Measurements from ENCODE around the gene CCR5.

CCR5 gene

DNA sequence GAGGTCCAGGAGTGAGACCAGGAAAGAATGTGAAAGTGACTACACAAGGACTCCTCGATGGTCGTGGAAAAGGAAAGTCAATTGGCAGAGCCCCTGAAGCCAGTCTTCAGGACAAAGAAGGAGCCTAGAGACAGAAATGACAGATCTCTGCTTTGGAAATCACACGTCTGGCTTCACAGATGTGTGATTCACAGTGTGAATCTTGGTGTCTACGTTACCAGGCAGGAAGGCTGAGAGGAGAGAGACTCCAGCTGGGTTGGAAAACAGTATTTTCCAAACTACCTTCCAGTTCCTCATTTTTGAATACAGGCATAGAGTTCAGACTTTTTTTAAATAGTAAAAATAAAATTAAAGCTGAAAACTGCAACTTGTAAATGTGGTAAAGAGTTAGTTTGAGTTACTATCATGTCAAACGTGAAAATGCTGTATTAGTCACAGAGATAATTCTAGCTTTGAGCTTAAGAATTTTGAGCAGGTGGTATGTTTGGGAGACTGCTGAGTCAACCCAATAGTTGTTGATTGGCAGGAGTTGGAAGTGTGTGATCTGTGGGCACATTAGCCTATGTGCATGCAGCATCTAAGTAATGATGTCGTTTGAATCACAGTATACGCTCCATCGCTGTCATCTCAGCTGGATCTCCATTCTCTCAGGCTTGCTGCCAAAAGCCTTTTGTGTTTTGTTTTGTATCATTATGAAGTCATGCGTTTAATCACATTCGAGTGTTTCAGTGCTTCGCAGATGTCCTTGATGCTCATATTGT, 10.8 kb upstream of the CCR5 start:
- peak; percentile 80 for DNase-seq

DNA sequence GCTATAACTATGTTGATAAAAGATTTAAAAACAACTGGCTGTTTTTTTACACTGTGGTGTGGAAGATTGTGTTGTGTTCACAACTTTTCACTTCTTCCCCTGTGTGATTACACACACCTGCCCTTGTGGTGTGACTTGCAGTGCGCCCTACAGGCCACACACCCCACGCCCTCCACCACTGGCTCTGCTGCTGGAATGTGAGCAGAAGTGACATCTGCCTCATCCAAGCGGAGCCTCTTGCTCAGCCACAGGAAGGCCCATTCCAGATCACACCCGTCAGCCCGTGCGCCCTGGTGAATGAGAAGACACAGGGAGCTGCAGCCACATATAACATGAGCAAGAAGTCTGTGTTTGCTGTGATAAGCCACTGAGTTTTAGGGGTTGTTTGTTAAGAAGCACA, 9.8 kb upstream of the CCR5 start:
- DNase-seq = no peak

- no peak for DNase-seq
Measured at GRCh38 chr3:46361408-46362283, 9.1 kb upstream of the CCR5 start.

DNA sequence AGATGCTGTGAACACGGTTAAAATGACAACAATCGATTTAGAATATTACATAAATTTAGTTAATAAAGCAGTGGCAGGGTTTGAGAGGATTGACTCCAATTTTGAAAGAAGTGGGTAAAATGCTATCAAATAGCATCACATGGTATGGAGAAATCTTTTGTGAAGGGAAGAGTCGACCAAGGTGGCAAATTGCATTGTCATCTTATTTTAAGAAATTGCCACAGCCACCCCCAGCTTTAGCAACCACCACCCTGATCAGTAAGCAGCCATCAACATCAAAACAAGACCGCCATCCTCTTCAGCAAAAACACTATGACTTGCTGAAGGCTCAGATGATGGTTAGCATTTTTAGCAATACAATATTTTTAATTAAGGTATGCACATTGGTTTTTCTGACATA, 5.7 kb upstream of the CCR5 start:
- DNase-seq = no peak

GRCh38 chr3:46365737-46366524, 4.8 kb upstream of the CCR5 start:
- DNase-seq = no peak

GRCh38 chr3:46367811-46368210, 2.9 kb upstream of the CCR5 start:
- no peak for DNase-seq

DNA sequence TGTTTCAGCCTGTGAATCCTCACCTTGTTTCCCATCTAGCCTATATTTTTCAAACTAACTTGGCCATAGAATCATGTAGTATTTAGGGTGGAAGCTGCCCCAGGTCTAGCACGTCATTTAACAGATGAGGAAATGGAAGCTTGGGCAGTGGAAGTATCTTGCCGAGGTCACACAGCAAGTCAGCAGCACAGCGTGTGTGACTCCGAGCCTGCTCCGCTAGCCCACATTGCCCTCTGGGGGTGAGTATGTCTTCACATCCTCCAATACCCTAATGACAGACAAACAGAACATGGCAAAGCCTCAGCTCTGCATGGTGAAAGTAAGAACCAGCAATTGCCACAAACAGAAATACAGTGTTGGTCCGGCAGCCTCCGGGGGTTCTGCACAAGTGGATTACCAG, 2.2 kb upstream of the CCR5 start:
- DNase-seq = no peak

DNA sequence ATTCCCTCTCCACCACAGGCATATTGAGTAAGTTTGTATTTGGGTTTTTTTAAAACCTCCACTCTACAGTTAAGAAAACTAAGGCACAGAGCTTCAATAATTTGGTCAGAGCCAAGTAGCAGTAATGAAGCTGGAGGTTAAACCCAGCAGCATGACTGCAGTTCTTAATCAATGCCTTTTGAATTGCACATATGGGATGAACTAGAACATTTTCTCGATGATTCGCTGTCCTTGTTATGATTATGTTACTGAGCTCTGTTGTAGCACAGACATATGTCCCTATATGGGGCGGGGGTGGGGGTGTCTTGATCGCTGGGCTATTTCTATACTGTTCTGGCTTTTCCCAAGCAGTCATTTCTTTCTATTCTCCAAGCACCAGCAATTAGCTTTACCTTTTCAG, 1.6 kb upstream of the CCR5 start:
- DNase-seq = no peak

DNA sequence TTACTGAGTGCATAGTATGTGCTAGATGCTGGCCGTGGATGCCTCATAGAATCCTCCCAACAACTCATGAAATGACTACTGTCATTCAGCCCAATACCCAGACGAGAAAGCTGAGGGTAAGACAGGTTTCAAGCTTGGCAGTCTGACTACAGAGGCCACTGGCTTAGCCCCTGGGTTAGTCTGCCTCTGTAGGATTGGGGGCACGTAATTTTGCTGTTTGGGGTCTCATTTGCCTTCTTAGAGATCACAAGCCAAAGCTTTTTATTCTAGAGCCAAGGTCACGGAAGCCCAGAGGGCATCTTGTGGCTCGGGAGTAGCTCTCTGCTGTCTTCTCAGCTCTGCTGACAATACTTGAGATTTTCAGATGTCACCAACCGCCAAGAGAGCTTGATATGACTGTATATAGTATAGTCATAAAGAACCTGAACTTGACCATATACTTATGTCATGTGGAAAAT, 1.0 kb upstream of the CCR5 start:
- DNase-seq = no peak

- DNase-seq = no peak
Measured at GRCh38 chr3:46371519-46372340, 984 bp downstream of the CCR5 start.

GRCh38 chr3:46372492-46373359, 2.0 kb downstream of the CCR5 start:
- no peak for DNase-seq

DNA sequence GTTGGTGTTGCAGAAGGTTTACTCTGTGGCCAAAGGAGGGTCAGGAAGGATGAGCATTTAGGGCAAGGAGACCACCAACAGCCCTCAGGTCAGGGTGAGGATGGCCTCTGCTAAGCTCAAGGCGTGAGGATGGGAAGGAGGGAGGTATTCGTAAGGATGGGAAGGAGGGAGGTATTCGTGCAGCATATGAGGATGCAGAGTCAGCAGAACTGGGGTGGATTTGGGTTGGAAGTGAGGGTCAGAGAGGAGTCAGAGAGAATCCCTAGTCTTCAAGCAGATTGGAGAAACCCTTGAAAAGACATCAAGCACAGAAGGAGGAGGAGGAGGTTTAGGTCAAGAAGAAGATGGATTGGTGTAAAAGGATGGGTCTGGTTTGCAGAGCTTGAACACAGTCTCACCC, 4.0 kb downstream of the CCR5 start:
- no peak for DNase-seq

- no peak for DNase-seq
Measured at GRCh38 chr3:46375218-46375617, 4.5 kb downstream of the CCR5 start.

GRCh38 chr3:46375814-46376213, 5.1 kb downstream of the CCR5 start:
- DNase-seq = no peak

GRCh38 chr3:46378426-46378942, 7.7 kb downstream of the CCR5 start:
- DNase-seq = no peak

DNA sequence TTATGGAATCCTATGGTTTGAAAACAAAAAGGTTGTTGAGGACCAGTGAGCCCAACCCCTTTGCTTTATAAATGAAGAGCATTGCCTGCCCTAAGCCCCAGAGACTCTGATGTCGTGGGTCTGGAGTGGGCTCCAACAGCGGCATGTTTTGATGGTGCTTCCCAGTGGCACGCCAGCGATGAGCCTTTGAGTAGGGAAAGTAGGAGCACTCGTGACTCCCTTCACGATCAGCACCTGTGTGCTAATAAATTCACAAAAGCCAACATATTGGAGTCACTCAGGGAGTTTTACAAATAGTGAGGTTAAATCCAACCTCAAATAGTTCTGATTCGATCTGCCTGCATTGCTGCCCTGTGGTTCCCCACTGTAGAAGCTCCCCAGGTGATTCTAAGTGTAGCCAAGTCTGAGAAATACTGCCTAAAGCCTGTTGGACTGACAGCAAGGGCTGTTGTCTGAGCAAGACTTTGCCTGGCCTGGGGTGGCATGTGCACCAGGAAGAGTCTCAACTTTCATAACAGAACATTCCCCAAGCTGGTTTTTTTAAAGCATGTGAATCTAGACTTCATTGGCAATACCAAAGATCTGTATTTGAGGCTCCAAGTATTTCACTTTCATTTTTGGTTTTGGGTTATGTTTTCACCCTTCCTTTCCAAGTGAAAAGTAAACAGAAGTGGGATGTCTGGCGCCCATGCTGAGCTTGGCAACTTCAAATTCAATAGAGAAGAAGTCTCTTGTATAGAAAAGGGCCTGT, 9.9 kb downstream of the CCR5 start:
- DNase-seq = no peak

GRCh38 chr3:46381625-46382024, 10.9 kb downstream of the CCR5 start:
- no peak for DNase-seq

GRCh38 chr3:46383211-46383950, 12.6 kb downstream of the CCR5 start:
- DNase-seq = no peak

DNA sequence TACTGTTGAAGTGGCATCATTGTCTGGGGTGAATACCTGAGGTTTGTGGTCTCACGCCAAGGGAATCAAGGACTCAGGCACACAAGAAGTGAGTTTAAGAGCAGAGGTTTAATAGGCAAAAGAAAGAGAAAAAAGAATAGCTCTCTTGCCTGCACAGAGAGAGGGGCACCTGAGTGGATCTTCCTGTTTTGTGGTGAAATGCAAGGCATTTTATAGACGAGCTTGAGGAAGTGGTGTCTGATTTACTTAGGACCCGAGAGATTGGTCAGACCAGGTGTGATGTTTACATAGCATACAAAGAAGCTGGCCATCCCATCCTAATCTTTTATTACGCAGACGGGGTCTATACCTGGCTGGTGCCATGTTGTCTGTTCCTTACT, 13.2 kb downstream of the CCR5 start:
- no peak for DNase-seq

DNA sequence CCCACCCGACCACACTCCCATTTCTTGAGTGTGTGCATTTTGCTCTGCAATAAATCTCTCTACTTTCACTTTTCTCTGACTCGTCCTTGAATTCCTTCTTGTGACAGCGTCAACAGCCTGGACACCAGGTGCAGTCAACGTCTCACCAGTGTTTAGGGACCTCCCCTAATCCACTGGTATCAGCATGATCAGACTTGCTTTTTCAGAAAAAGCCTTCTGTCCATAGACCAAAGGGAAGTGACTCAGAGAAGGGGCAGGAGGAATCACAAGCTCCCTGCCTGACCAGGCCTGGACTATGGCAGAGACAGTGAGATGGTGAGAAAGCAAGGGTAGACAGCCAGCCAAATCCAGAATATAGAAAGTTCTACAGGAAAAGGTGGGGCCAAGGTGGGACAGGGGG, 15.5 kb downstream of the CCR5 start:
- DNase-seq = peak; percentile 11
